Activated T-helper 17 cell treated with anti-CD3 and anti-CD28 coated beads, Interleukin-2, amount 50 U/mL, for 72 hours (primary cell): ENCODE measurements around the gene BET1L. TPM values are rescaled to one million over a fixed set of nuclear protein-coding genes. Genes with fewer than 3 reads are reported as not detected.
A peak's percentile ranks its signal among the peaks of the same experiment; 100 is the strongest.

Experiments used
- ATAC-seq: fragments of 150-1000 bp; cut with Tn5 transposase; replicated peaks from 2 replicates; pipeline ENCODE4 v1.10.0; 2021; ENCODE audit warnings: mild to moderate bottlenecking, moderate library complexity
- H3K27ac Mint-ChIP-seq: one replicate; pipeline ENCODE4 v1.8.0; 2022; ENCODE audit warnings: mixed read lengths
- H3K27me3 Mint-ChIP-seq: one replicate; pipeline ENCODE4 v1.8.0; 2022; ENCODE audit warnings: mixed read lengths
- H3K36me3 Mint-ChIP-seq: one replicate; pipeline ENCODE4 v1.8.0; 2022; ENCODE audit warnings: low read depth, mild to moderate bottlenecking, mixed read lengths
- H3K4me1 Mint-ChIP-seq: one replicate; pipeline ENCODE4 v1.8.0; 2022; ENCODE audit warnings: mixed read lengths
- H3K4me3 Mint-ChIP-seq: one replicate; pipeline ENCODE4 v1.8.0; 2022; ENCODE audit warnings: mild to moderate bottlenecking, mixed read lengths
- H3K9me3 Mint-ChIP-seq: one replicate; pipeline ENCODE4 v1.8.0; 2022; ENCODE audit warnings: mixed read lengths
- total RNA-seq, 2 donors: library from RNA; stranded (reverse); gene quantifications; one replicate each; pipeline ENCODE4 v1.2.3, GENCODE V29; 2022

The BET1L gene
- total RNA-seq, 2 donors from 2014 or later, result 32.5 to 84.3 TPM

DNA sequence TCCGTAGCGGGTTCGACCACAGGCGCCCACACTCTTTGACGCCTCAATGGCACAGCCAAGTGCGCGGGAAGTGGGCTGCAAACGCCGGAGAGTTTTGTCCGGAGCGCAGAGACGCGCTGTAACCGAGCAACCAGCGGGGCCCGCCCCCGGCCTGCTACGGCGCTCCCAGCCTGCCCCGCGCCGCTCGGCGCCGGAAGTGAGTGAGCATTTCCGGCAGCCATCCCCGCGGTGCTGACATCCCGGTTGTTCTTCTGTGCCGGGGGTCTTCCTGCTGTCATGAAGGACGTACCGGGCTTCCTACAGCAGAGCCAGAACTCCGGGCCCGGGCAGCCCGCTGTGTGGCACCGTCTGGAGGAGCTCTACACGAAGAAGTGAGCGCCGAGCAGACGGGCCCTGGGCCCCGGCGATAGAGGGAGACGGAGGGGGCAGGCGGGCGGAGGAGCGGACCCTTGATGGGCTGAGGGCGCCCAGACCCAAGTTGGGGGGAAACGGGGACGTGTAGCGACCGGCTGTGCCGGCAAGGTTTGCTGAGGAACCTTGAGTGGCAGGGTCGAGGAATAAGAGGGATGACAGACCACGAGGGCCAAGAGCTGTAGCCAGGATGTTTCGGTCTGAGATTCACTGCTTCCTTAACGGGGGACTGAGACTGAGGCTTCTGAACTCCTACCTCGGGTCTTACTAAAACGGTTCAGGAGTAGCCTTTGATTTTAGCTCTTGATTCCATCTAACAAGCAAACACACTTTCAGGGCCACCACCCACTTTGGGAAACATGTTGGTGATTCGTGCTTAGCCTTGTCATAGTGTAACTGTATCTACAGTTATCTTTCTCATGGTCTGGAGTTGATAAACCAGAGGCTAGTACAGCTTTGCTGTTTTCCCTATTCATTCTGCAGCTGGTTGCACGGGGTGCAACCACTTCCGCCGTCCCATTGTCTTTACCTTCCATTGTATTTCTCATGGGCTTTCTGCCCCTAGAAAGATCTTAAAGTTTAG lies 29.9 kb upstream of the BET1L start, which contains the start of gene PSMD13:
PSMD13 (plus strand) TSS at position 203 of the 994 bp plus-strand sequence; CDS start at position 277, 74 bp downstream.
- Mint-ChIP-seq H3K4me3 (peak within 1 kb of the TSS; percentile 87), H3K27ac (peak within 1 kb of the TSS; percentile 95), H3K27me3 (no peaks in the 10 kb centered on the region), H3K9me3 (no peaks in the 10 kb centered on the region), H3K4me1 (peaks cover 25% of the 10 kb centered on the region), H3K36me3 (peaks cover 73% of the 10 kb centered on the region)
- peak; percentile 87 for ATAC-seq

GRCh38 chr11:235997-236773 lies 29.0 kb upstream of the BET1L start, which contains the start of gene SIRT3:
Gene SIRT3 (minus strand): TSS chr11:236342. CDS start chr11:236328, 14 bp downstream.
- H3K27ac Mint-ChIP-seq, result peak within 1 kb of the TSS; percentile 95
- H3K4me3 Mint-ChIP-seq, result peak within 1 kb of the TSS; percentile 87
- H3K9me3 Mint-ChIP-seq, result no peaks in the 10 kb centered on the region
- peaks cover 64% of the 10 kb centered on the region for H3K36me3 Mint-ChIP-seq
- H3K27me3 Mint-ChIP-seq, result no peaks in the 10 kb centered on the region
- peaks cover 16% of the 10 kb centered on the region for H3K4me1 Mint-ChIP-seq
- peak; percentile 80 for ATAC-seq

- peaks cover 59% of the 10 kb centered on the region for H3K36me3 Mint-ChIP-seq
- peak; percentile 53 for ATAC-seq
- no peaks in the 10 kb centered on the region for H3K27me3 Mint-ChIP-seq
- H3K4me3 Mint-ChIP-seq, result peak overlapping the region; percentile 87
- H3K9me3 Mint-ChIP-seq, result no peaks in the 10 kb centered on the region
- H3K4me1 Mint-ChIP-seq, result peaks cover 15% of the 10 kb centered on the region
- H3K27ac Mint-ChIP-seq, result peak overlapping the region; percentile 95
These were observed 28.4 kb upstream of the BET1L start for GRCh38 chr11:235609-235996.

- no peak for ATAC-seq
- Mint-ChIP-seq H3K27ac (peak overlapping the region; percentile 95), H3K9me3 (no peaks in the 10 kb centered on the region)
These were observed 28.0 kb upstream of the BET1L start for GRCh38 chr11:235180-235579.

DNA sequence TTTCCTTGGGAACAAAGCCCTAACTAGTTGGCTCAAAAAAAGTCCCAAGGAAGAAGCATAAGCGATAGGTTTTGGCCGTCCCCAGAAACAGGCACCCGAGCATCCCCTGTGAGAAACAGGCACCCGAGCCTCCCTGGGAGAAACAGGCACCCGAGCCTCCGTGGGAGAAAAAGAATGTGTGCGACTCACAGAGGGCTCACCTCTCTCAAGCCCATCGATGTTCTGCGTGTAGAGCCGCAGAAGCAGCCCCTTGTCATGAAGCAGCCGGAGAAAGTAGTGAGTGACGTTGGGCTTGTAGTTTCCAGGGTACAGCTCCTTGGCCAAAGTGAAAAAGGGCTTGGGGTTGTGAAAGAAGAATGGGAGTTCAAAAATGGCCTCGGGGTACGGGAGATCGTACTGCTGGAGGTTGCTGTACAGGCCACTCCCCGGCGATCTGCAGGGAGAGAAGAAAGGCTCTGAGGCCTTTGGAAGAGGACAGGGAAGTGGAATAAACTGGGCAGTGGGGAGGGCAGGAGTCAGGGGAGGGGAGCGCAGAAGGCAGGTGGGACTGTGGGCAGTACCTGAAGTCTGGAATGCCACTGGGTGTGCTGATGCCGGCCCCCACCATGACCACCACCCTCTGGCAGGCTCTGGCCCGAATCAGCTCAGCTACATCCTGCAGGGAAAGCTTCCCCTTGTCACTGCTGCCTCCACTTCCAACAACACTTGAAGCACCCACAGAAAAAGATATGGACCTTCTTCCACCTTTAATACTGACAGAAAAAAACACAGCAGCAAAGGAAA lies 25.8 kb upstream of the BET1L start:
- no peak overlapping the region for H3K4me3 Mint-ChIP-seq
- H3K27me3 Mint-ChIP-seq, result no peaks in the 10 kb centered on the region
- no peaks in the 10 kb centered on the region for H3K9me3 Mint-ChIP-seq
- peaks cover 52% of the 10 kb centered on the region for H3K36me3 Mint-ChIP-seq
- ATAC-seq, result no peak
- peak overlapping the region; percentile 48 for H3K27ac Mint-ChIP-seq
- H3K4me1 Mint-ChIP-seq, result peaks cover 13% of the 10 kb centered on the region

More at GRCh38 chr11:235180-235579, 28.0 kb upstream of the BET1L start:
- peaks cover 59% of the 10 kb centered on the region for H3K36me3 Mint-ChIP-seq
- peaks cover 15% of the 10 kb centered on the region for H3K4me1 Mint-ChIP-seq
- no peaks in the 10 kb centered on the region for H3K27me3 Mint-ChIP-seq
- H3K4me3 Mint-ChIP-seq, result peak overlapping the region; percentile 87

- Mint-ChIP-seq H3K27me3 (no peaks in the 10 kb centered on the region), H3K27ac (no peak overlapping the region), H3K9me3 (no peaks in the 10 kb centered on the region), H3K4me3 (no peak overlapping the region), H3K4me1 (peaks cover 20% of the 10 kb centered on the region), H3K36me3 (peaks cover 31% of the 10 kb centered on the region)
- no peak for ATAC-seq
These were observed 23.2 kb upstream of the BET1L start for GRCh38 chr11:230431-230830.

GRCh38 chr11:227824-228379 lies 20.7 kb upstream of the BET1L start:
- Mint-ChIP-seq H3K9me3 (no peaks in the 10 kb centered on the region), H3K4me1 (peaks cover 16% of the 10 kb centered on the region), H3K27me3 (no peaks in the 10 kb centered on the region), H3K27ac (no peak overlapping the region), H3K36me3 (peaks cover 28% of the 10 kb centered on the region), H3K4me3 (no peak overlapping the region)
- ATAC-seq, result no peak

DNA sequence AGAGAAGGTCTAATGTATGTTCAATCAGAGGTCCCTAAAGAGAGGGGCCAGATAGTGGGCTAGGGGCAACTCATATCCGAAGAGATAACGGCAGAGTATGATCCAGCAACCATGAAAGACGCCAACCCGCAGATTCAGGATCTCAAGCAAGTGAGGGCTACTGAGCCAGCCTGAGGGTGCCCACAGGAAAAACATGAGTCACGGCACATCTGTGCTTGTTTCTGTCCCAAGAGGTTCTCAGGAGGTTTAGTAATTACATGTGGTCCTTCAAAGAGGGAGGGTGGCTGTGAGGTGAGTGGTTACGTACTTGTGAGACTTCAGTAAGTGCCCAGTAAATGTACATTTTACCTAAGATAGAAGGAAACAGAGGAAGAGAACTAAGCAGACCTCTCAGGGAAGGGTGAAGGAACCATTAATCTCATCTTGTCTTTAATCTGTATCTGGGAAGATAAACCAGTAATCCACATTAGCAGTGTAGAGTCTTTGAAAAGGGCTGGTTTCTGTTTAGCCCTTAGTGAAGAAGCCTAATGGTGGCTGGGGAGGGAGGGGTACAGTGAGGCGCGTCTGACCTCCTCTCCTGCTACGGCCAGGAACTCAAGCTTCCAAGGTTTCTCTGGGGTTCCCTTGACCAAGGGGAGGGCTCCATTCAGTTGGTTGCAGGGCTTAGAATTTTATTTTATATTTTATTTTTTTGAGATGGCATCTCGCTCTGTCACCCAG lies 18.7 kb upstream of the BET1L start:
- H3K4me3 Mint-ChIP-seq, result peak overlapping the region; percentile 11
- peak overlapping the region; percentile 60 for H3K27ac Mint-ChIP-seq
- H3K4me1 Mint-ChIP-seq, result peaks cover 16% of the 10 kb centered on the region
- ATAC-seq, result peak; percentile 97
- peaks cover 26% of the 10 kb centered on the region for H3K36me3 Mint-ChIP-seq
- no peaks in the 10 kb centered on the region for H3K27me3 Mint-ChIP-seq
- no peaks in the 10 kb centered on the region for H3K9me3 Mint-ChIP-seq

- H3K9me3 Mint-ChIP-seq, result no peaks in the 10 kb centered on the region
- peaks cover 22% of the 10 kb centered on the region for H3K36me3 Mint-ChIP-seq
- no peak for ATAC-seq
- no peak overlapping the region for H3K27ac Mint-ChIP-seq
- H3K4me1 Mint-ChIP-seq, result peaks cover 17% of the 10 kb centered on the region
- no peak overlapping the region for H3K4me3 Mint-ChIP-seq
- H3K27me3 Mint-ChIP-seq, result no peaks in the 10 kb centered on the region
These were observed 17.2 kb upstream of the BET1L start for GRCh38 chr11:224424-224823.

GRCh38 chr11:223884-224283 lies 16.7 kb upstream of the BET1L start:
- no peak for ATAC-seq
- no peak overlapping the region for H3K4me3 Mint-ChIP-seq
- no peaks in the 10 kb centered on the region for H3K27me3 Mint-ChIP-seq
- H3K9me3 Mint-ChIP-seq, result no peaks in the 10 kb centered on the region
- H3K36me3 Mint-ChIP-seq, result peaks cover 21% of the 10 kb centered on the region
- H3K4me1 Mint-ChIP-seq, result peaks cover 19% of the 10 kb centered on the region
- H3K27ac Mint-ChIP-seq, result no peak overlapping the region

- no peak overlapping the region for H3K27ac Mint-ChIP-seq
- H3K4me1 Mint-ChIP-seq, result peaks cover 15% of the 10 kb centered on the region
- no peak overlapping the region for H3K4me3 Mint-ChIP-seq
- H3K36me3 Mint-ChIP-seq, result peaks cover 14% of the 10 kb centered on the region
- H3K27me3 Mint-ChIP-seq, result no peaks in the 10 kb centered on the region
- H3K9me3 Mint-ChIP-seq, result no peaks in the 10 kb centered on the region
- no peak for ATAC-seq
These were observed 16.0 kb upstream of the BET1L start for GRCh38 chr11:223026-223789.

DNA sequence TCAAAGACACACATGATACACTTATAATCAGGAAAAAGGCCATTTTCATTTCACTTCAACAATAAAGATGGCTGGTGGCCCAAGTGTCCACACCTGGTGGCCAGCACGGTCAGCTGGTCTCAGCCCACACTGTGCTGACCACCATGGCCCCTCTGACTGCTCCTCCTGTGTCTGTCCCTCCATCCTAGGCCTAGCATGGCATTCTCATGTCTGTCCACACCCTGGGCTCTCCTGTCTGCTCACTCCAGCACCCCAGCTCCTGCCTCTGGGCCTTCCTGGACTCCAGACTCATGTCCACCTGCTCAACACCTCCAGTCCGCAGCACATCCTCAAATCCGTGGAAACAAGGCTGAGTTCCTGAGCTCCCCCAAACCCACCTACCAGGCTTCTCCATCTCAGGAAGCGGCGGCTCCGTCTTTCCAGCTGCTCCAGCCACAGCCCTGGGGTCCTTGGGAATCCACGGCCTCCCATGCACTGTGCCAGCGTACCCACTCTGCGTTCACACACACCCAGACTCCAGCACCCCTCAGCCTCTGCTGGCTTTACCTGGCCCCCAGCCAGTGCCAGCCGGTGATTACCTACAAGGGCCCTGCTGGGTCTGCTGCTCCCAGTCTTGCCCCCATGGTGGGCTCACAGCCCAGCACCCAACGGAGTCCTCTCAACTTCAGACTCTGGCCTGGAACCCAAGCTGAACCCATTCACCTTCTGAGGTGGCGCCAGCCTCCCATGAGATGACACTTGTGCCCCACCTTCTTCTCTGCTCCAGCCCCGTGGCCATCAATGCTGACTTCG lies 15.0 kb upstream of the BET1L start:
- Mint-ChIP-seq H3K9me3 (no peaks in the 10 kb centered on the region), H3K27ac (peak overlapping the region; percentile 14), H3K36me3 (peaks cover 9% of the 10 kb centered on the region), H3K27me3 (no peaks in the 10 kb centered on the region), H3K4me1 (peaks cover 10% of the 10 kb centered on the region), H3K4me3 (no peak overlapping the region)
- ATAC-seq, result no peak
